NCI-H1092 treated with DMSO at 0.1 percent for 48 hours (cell line): ENCODE data around the gene TBL1XR1.
"Not testable (repeated sequence)": the region's sequence is repeated elsewhere in the genome, so short reads cannot be mapped to it uniquely, and the experiment has no call there.

Experiments used
- DNase-seq: peaks from one replicate; lab custom pipeline; 2025; lab: John Stamatoyannopoulos, UW

Gene TBL1XR1

GRCh38 chr3:177208223-177208622 is 10.9 kb upstream of the TBL1XR1 start:
- DNase-seq, result no peak

- no peak for DNase-seq
Observed at GRCh38 chr3:177206936-177207335, 9.7 kb upstream of the TBL1XR1 start.

GRCh38 chr3:177203689-177204395 is 6.6 kb upstream of the TBL1XR1 start:
- DNase-seq, result no peak

- not testable (repeated sequence) for DNase-seq
Observed at GRCh38 chr3:177203016-177203415, 5.7 kb upstream of the TBL1XR1 start.

- no peak for DNase-seq
Observed at GRCh38 chr3:177201700-177202397, 4.6 kb upstream of the TBL1XR1 start.

- no peak for DNase-seq
Observed at GRCh38 chr3:177199206-177199760, 2.0 kb upstream of the TBL1XR1 start.

GRCh38 chr3:177197727-177198460 is 612 bp upstream of the TBL1XR1 start:
- peak; percentile 63 for DNase-seq

- DNase-seq, result peak; percentile 53
Observed at GRCh38 chr3:177196456-177197040, 734 bp downstream of the TBL1XR1 start.

- DNase-seq, result peak; percentile 64
Observed at GRCh38 chr3:177196008-177196455, 1.2 kb downstream of the TBL1XR1 start.

GRCh38 chr3:177195242-177195991 is 1.9 kb downstream of the TBL1XR1 start:
- DNase-seq, result peak; percentile 40

- no peak for DNase-seq
Observed at GRCh38 chr3:177194299-177194698, 3.0 kb downstream of the TBL1XR1 start.

- DNase-seq, result no peak
Observed at GRCh38 chr3:177193688-177194268, 3.5 kb downstream of the TBL1XR1 start.

- DNase-seq, result not testable (repeated sequence)
Observed at GRCh38 chr3:177193275-177193674, 4.0 kb downstream of the TBL1XR1 start.

GRCh38 chr3:177190756-177191681 is 6.3 kb downstream of the TBL1XR1 start:
- no peak for DNase-seq

- not testable (repeated sequence) for DNase-seq
Observed at GRCh38 chr3:177190184-177190583, 7.1 kb downstream of the TBL1XR1 start.

GRCh38 chr3:177188325-177188724 is 9.0 kb downstream of the TBL1XR1 start:
- DNase-seq, result not testable (repeated sequence)

GRCh38 chr3:177186306-177186705 is 11.0 kb downstream of the TBL1XR1 start:
- no peak for DNase-seq

GRCh38 chr3:177185035-177185574 is 12.2 kb downstream of the TBL1XR1 start:
- DNase-seq, result no peak

- DNase-seq, result not testable (repeated sequence)
Observed at GRCh38 chr3:177184602-177185001, 12.7 kb downstream of the TBL1XR1 start.
